RWPE1 (cell line): ENCODE data around the gene PAPPA.

Experiments used
- CTCF ChIA-PET: fragments of 350-600 bp; sonication (Branson Sonifier 250); formaldehyde crosslinking; extraction: SDS; loops from one replicate; lab custom pipeline; 2021; lab: Yijun Ruan, JAX
- POLR2A ChIA-PET: fragments of 400-600 bp; formaldehyde crosslinking; extraction: SDS; loops from one replicate; lab custom pipeline; 2020; ENCODE audit warnings: antibody characterized with exemption; ENCODE audit not compliant: low non-redundant PET; lab: Yijun Ruan, JAX
- DNase-seq: peaks from one replicate; pipeline ENCODE4 v3.0.0; 2012; ENCODE audit warnings: low spot score
- H3K27ac ChIP-seq: fragments of 450-650 bp; 2 replicates; pipeline ENCODE4 v1.5.1; 2017
- TF ChIP-seq, protein P1 (sequence below): fragments of 450-650 bp; conservative IDR thresholded peaks from 2 replicates; pipeline ENCODE4 v1.5.1; 2017; ENCODE audit warnings: low read depth, mild to moderate bottlenecking

The PAPPA gene

DNA sequence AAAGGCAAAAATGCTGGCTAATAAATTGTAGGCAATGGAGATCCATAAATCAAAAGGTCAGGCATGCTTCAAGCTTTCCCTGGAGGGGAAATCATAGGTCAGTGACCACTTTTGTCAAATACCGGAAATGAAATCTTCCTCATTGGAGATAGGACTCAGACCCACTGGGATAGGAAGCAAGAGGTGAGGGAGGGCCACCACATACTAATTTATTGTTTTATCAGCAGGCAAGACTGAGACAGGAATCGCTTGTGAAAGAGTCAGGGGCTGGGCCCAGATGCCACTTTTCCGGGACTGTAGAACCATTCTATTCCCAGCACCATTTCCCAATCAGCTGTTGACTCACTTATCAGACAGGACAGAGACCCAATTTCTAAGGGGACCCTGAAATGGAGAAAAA is 277.3 kb downstream of the PAPPA start:
- ChIA-PET CTCF (no interaction called here), POLR2A (no interaction called here)
- H3K27ac ChIP-seq = no peak overlapping the region
- TF ChIP-seq, protein P1, sequence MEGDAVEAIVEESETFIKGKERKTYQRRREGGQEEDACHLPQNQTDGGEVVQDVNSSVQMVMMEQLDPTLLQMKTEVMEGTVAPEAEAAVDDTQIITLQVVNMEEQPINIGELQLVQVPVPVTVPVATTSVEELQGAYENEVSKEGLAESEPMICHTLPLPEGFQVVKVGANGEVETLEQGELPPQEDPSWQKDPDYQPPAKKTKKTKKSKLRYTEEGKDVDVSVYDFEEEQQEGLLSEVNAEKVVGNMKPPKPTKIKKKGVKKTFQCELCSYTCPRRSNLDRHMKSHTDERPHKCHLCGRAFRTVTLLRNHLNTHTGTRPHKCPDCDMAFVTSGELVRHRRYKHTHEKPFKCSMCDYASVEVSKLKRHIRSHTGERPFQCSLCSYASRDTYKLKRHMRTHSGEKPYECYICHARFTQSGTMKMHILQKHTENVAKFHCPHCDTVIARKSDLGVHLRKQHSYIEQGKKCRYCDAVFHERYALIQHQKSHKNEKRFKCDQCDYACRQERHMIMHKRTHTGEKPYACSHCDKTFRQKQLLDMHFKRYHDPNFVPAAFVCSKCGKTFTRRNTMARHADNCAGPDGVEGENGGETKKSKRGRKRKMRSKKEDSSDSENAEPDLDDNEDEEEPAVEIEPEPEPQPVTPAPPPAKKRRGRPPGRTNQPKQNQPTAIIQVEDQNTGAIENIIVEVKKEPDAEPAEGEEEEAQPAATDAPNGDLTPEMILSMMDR = no peak
- DNase-seq = no peak

DNA sequence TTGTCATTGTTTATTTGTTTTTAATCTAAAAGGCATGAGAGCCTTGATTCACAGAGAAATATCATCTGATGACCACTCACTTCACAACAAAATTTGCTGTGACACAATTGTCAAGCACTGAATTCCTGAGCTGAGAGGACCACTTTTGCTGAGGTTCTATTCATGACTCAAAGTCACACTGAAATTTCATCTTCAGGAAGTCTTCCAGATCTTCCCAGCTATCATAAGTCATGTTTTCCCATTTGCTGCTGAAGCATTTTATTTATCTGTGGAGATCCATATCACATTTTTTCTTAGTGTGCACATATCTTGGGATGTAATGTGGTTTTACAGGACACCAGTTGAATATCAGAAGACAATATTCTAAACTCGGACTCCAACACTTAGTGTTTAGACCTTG is 278.5 kb downstream of the PAPPA start:
- ChIA-PET POLR2A (no interaction called here), CTCF (interaction anchor here (0.7 kb wide), 1 partner anchor 266 kb away, joined by 3 read pairs; no protein-coding TSS in a partner anchor)
- TF ChIP-seq, protein P1 = no peak
- no peak overlapping the region for H3K27ac ChIP-seq
- DNase-seq = no peak

DNA sequence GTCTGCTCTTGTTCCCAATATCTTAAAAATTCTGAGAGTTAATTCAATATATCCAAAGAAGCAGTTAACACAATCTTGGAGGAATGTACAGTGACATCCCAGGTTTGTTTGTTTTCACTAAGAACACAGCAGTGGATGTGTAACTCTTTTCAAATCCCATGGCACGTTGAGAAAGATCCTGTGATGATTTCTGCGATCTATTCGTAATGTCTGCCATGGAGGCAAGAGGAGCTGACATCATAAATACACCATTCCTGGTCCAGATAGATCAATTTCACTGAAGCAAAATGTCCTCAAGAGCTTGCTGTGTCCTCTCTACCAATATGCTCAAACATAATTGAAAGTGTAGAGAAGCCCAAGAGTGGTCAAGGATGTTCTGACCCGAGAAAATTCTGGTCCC is 280.7 kb downstream of the PAPPA start:
- DNase-seq = no peak
- POLR2A ChIA-PET = no interaction called here
- TF ChIP-seq, protein P1 = no peak
- H3K27ac ChIP-seq = no peak overlapping the region
- CTCF ChIA-PET = interaction anchor here (0.6 kb wide), 1 partner anchor 41 kb away, joined by 3 read pairs; no protein-coding TSS in a partner anchor

DNA sequence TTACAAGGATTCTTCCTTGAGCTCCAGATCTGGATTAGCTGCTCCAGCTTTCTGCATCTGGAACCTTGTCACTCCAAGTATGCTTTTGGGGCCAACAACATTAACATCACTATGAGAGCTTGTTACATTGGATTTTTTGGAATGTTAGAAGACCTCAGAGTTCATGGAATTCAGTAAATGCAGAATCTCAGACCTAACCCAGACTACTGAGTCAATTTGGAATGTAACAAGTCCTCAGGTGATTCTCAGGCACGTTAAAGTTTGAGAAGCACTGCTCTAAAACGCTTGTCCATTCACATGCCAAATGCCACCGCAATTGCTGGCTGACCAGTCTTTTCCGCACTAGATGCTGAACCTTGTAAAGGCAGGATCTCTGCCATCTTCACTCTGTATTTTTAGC is 282.1 kb downstream of the PAPPA start:
- TF ChIP-seq, protein P1 = no peak
- H3K27ac ChIP-seq = no peak overlapping the region
- CTCF ChIA-PET = no interaction called here
- DNase-seq = no peak
- POLR2A ChIA-PET = no interaction called here

DNA sequence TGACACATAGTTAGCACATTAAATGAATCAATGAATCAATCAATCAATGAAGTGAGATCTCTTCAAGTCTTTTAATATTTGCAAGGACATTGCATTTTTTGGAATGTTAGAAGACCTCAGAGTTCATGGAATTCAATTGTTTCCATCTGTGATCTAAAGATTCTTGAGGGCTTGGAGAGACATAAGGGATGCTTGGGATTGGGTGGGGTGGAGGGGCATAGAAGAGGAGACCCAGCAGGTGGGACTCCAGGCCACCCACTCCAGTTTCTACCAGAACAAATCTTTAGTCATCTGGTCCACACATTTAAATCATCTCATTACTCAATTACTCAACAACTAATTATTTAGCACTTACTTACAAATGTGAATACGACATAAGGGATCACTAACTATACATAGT is 282.5 kb downstream of the PAPPA start:
- ChIA-PET POLR2A (no interaction called here), CTCF (no interaction called here)
- no peak for DNase-seq
- TF ChIP-seq, protein P1 = no peak
- H3K27ac ChIP-seq = no peak overlapping the region

DNA sequence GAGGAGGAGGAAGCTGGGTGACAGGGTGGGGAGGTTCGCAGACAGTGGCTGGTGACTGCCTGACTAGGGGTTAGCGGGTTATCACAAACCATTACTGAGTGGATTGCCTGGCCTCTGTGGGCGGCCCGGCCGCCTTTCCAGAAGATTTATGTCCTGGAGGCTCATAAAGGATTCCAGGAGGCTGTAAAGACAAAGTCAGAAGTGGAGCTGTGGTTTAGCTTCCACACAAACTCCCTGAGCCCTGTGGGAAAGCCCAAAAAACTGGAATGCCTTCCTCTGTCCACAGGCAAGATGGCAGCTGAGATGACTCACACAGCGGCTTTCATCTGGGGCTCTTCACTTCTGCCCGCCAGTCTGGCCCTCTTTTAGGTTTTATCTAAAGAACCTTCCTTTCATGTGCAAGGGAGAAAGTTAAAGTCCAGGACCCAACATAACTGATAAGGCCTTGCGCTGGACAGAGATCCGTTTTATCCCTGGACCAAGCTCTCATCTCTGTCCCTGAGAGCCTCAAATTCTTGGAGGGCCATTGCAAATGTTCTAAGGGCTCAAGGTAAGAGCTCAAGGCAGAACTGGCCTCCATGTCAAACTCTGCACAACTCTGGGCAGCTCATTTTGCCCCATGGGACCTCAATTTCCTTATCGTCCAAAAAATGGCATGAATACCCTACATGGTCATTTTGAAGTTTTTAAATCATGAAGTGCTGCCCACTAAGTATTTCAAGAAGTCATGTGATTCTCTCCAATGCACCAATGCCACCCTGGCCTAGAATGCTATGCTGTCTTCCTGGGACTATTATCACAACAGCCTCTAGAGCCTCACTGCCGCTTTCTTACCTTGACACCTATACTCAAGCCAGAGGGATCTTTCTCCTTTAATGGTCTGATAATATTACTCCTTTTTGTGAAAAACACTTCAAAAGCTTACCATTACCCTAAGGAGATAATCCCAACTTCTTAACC is 284.1 kb downstream of the PAPPA start:
- no peak overlapping the region for H3K27ac ChIP-seq
- no peak for DNase-seq
- ChIA-PET CTCF (interaction anchor here (0.6 kb wide), 1 partner anchor 63 kb away, joined by 4 read pairs; no protein-coding TSS in a partner anchor), POLR2A (no interaction called here)
- TF ChIP-seq, protein P1 = no peak
